ENCODE measurements around the gene AHCY. TPM values are rescaled to one million over a fixed set of nuclear protein-coding genes. Genes with fewer than 3 reads are reported as not detected.
A peak's percentile ranks its signal among the peaks of the same experiment; 100 is the strongest.

AHCY gene
- total RNA-seq, 3 donors from 2014 or later: 66.9 to 105 (median 88.4) TPM

GRCh38 chr20:34283844-34284243 lies 19.3 kb downstream of the AHCY start:
- Histone ChIP-seq H3K27ac (no peak overlapping the region), H3K27me3 (no peaks in the 10 kb centered on the region), H3K36me3 (no peaks in the 10 kb centered on the region), H3K4me1 (no peaks in the 10 kb centered on the region), H3K9me3 (no peaks in the 10 kb centered on the region), H3K4me3 (no peak overlapping the region)
- no peak for DNase-seq (ENCODE audit: low spot score in 2 of 2)
- TF ChIP-seq POLR2AphosphoS5 (IDR thresholded peaks at IDR 0.05) (no peak), POLR2A (IDR thresholded peaks at IDR 0.05) (no peak)
- TF ChIP-seq, protein P1, sequence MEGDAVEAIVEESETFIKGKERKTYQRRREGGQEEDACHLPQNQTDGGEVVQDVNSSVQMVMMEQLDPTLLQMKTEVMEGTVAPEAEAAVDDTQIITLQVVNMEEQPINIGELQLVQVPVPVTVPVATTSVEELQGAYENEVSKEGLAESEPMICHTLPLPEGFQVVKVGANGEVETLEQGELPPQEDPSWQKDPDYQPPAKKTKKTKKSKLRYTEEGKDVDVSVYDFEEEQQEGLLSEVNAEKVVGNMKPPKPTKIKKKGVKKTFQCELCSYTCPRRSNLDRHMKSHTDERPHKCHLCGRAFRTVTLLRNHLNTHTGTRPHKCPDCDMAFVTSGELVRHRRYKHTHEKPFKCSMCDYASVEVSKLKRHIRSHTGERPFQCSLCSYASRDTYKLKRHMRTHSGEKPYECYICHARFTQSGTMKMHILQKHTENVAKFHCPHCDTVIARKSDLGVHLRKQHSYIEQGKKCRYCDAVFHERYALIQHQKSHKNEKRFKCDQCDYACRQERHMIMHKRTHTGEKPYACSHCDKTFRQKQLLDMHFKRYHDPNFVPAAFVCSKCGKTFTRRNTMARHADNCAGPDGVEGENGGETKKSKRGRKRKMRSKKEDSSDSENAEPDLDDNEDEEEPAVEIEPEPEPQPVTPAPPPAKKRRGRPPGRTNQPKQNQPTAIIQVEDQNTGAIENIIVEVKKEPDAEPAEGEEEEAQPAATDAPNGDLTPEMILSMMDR (IDR thresholded peaks at IDR 0.05): no peak
- intact Hi-C loops (cut with DNase I; ENCODE audit: low total_unique reads): no loop called here

GRCh38 chr20:34282041-34282440 lies 21.1 kb downstream of the AHCY start:
- Histone ChIP-seq H3K36me3 (no peaks in the 10 kb centered on the region), H3K4me3 (no peak overlapping the region), H3K4me1 (no peaks in the 10 kb centered on the region), H3K9me3 (no peaks in the 10 kb centered on the region), H3K27me3 (no peaks in the 10 kb centered on the region), H3K27ac (no peak overlapping the region)
- intact Hi-C loops (cut with DNase I; ENCODE audit: low total_unique reads): no loop called here
- no peak for DNase-seq (ENCODE audit: low spot score in 2 of 2)
- TF ChIP-seq POLR2AphosphoS5 (IDR thresholded peaks at IDR 0.05) (no peak), POLR2A (IDR thresholded peaks at IDR 0.05) (no peak)
- TF ChIP-seq, protein P1 (IDR thresholded peaks at IDR 0.05): no peak

DNA sequence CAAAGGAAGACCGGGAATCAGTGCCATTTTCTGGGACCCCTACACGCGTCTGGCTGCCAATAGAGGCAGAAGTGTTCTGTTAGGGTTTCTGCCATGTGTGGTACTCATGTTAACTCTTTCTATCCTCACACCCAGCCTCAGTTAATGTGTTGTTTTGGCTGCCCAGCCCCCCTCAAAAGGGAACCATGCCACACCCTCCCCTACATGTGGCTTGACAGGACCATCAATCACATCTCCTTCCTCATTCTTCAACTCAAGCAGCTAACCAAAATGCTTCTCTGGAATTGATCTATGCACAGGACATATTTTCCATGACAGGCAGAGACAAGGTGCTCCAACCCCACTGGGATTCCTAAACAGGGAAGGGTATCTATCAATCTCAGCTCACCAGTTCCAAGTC lies 22.0 kb downstream of the AHCY start:
- Histone ChIP-seq H3K9me3 (no peaks in the 10 kb centered on the region), H3K27ac (no peak overlapping the region), H3K4me1 (no peaks in the 10 kb centered on the region), H3K4me3 (no peak overlapping the region), H3K27me3 (no peaks in the 10 kb centered on the region), H3K36me3 (no peaks in the 10 kb centered on the region)
- TF ChIP-seq POLR2AphosphoS5 (IDR thresholded peaks at IDR 0.05) (no peak), POLR2A (IDR thresholded peaks at IDR 0.05) (no peak)
- TF ChIP-seq, protein P1 (IDR thresholded peaks at IDR 0.05): no peak
- intact Hi-C loops (cut with DNase I; ENCODE audit: low total_unique reads): no loop called here
- DNase-seq (ENCODE audit: low spot score in 2 of 2): no peak

- Histone ChIP-seq H3K27ac (no peak overlapping the region), H3K36me3 (no peaks in the 10 kb centered on the region), H3K27me3 (no peaks in the 10 kb centered on the region), H3K4me3 (no peak overlapping the region), H3K4me1 (peaks cover 0 to 5% of the 10 kb centered on the region in 2 donors), H3K9me3 (no peaks in the 10 kb centered on the region)
- no peak for DNase-seq (ENCODE audit: low spot score in 2 of 2)
- no peak for TF ChIP-seq POLR2A (IDR thresholded peaks at IDR 0.05)
- no peak for TF ChIP-seq POLR2AphosphoS5 (IDR thresholded peaks at IDR 0.05)
- TF ChIP-seq, protein P1 (IDR thresholded peaks at IDR 0.05): no peak
- intact Hi-C loops (cut with DNase I; ENCODE audit: low total_unique reads): no loop called here
These were observed 28.5 kb downstream of the AHCY start for GRCh38 chr20:34274694-34275093.

- intact Hi-C loops (cut with DNase I; ENCODE audit: low total_unique reads): no loop called here
- Histone ChIP-seq H3K27ac (peak overlapping the region in 1 of 2 donors; percentile 48), H3K27me3 (no peaks in the 10 kb centered on the region), H3K4me3 (no peak overlapping the region), H3K9me3 (no peaks in the 10 kb centered on the region), H3K4me1 (peaks cover 0 to 5% of the 10 kb centered on the region in 2 donors), H3K36me3 (no peaks in the 10 kb centered on the region)
- no peak for TF ChIP-seq POLR2AphosphoS5 (IDR thresholded peaks at IDR 0.05)
- TF ChIP-seq POLR2A (IDR thresholded peaks at IDR 0.05): no peak
- TF ChIP-seq, protein P1 (IDR thresholded peaks at IDR 0.05): no peak
- DNase-seq (ENCODE audit: low spot score in 2 of 2): peak in 1 of 2 donors; percentile 37
These were observed 31.2 kb downstream of the AHCY start for GRCh38 chr20:34271956-34272355.

All from breast epithelium (tissue), 4 donors.